ENCODE measurements around the gene HADH. TPM values are rescaled to one million over a fixed set of nuclear protein-coding genes. Genes with fewer than 3 reads are reported as not detected.

Gene HADH
- total RNA-seq, 6 experiments from 2014 or later: 67.2 to 152 (median 104) TPM

DNA sequence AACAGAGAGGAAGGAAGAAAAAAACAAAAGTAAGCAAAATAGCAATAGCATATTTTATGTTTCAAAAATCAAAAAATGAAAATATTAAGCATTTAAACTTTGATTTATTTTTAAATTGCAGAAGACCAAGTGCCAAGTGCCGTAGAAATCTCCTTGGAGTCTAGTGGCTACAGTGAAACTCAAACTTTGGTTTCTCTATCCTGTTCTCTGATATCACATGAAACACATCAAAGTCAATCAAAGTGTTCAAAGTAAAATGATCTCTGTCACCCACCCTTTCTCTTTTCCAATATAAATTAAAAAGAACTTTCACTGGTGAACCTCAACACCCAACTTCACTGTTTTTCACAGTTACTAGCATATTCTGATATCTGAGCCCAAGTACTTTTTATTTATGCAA lies 81.1 kb downstream of the HADH start:
- no peaks in the 10 kb centered on the region for H3K4me1 ChIP-seq
- H3K9me3 ChIP-seq: no peaks in the 10 kb centered on the region
- ATAC-seq: no peak
- H3K27ac ChIP-seq: no peak overlapping the region
- no peak for DNase-seq
- no peaks in the 10 kb centered on the region for H3K36me3 ChIP-seq
- no peaks in the 10 kb centered on the region for H3K27me3 ChIP-seq
- no peak for TF ChIP-seq POLR2A (IDR thresholded peaks at IDR 0.05)
- TF ChIP-seq, protein P1, sequence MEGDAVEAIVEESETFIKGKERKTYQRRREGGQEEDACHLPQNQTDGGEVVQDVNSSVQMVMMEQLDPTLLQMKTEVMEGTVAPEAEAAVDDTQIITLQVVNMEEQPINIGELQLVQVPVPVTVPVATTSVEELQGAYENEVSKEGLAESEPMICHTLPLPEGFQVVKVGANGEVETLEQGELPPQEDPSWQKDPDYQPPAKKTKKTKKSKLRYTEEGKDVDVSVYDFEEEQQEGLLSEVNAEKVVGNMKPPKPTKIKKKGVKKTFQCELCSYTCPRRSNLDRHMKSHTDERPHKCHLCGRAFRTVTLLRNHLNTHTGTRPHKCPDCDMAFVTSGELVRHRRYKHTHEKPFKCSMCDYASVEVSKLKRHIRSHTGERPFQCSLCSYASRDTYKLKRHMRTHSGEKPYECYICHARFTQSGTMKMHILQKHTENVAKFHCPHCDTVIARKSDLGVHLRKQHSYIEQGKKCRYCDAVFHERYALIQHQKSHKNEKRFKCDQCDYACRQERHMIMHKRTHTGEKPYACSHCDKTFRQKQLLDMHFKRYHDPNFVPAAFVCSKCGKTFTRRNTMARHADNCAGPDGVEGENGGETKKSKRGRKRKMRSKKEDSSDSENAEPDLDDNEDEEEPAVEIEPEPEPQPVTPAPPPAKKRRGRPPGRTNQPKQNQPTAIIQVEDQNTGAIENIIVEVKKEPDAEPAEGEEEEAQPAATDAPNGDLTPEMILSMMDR (IDR thresholded peaks at IDR 0.05): no peak
- whole genome bisulfite sequencing (ENCODE audit: insufficient coverage, low coverage, low lambda C conversion rate, missing lambda C conversion rate): 86% methylated on average over 1 of the region's 1 CpG
- intact Hi-C loops (cut with DNase I): no loop called here
- H3K4me3 ChIP-seq: no peak overlapping the region

GRCh38 chr4:108072300-108072699 lies 82.6 kb downstream of the HADH start:
- no peaks in the 10 kb centered on the region for H3K36me3 ChIP-seq
- H3K4me3 ChIP-seq: no peak overlapping the region
- H3K27ac ChIP-seq: no peak overlapping the region
- no peak for DNase-seq
- TF ChIP-seq, protein P1 (IDR thresholded peaks at IDR 0.05): no peak
- no peak for TF ChIP-seq POLR2A (IDR thresholded peaks at IDR 0.05)
- WGBS (ENCODE audit: insufficient coverage, low coverage, low lambda C conversion rate, missing lambda C conversion rate): 62% methylated on average over 4 of the region's 4 CpGs
- H3K4me1 ChIP-seq: no peaks in the 10 kb centered on the region
- no peaks in the 10 kb centered on the region for H3K9me3 ChIP-seq
- intact Hi-C loops (cut with DNase I): no loop called here
- ATAC-seq: no peak
- no peaks in the 10 kb centered on the region for H3K27me3 ChIP-seq

GRCh38 chr4:108078024-108078733 lies 88.5 kb downstream of the HADH start:
- DNase-seq: no peak
- Histone ChIP-seq H3K27me3 (no peaks in the 10 kb centered on the region), H3K36me3 (no peaks in the 10 kb centered on the region), H3K4me3 (no peak overlapping the region), H3K27ac (no peak overlapping the region), H3K9me3 (no peaks in the 10 kb centered on the region), H3K4me1 (no peaks in the 10 kb centered on the region)
- 67% methylated on average over 5 of the region's 5 CpGs for WGBS (ENCODE audit: insufficient coverage, low coverage, low lambda C conversion rate, missing lambda C conversion rate)
- TF ChIP-seq POLR2A (IDR thresholded peaks at IDR 0.05): no peak
- TF ChIP-seq, protein P1 (IDR thresholded peaks at IDR 0.05): no peak
- no peak for ATAC-seq
- intact Hi-C loops (cut with DNase I): no loop called here

DNA sequence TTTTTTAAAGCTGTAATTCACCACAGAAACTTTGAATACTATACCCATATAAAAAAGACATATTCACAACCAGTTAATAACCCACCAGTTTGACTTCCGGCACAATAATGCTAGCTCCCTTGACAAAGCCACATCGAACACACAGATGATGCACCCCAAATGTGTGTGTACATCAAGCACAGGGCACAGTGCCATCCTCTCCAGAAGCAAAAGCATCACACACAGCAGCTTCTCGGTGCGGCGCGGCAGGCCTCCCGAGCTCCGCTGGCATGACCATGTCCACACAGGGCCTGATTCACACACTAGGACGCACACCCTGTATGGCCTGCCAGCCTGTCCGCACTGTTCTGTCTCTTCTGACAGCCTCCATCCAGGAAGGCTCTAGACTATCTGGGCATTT lies 91.1 kb downstream of the HADH start:
- no peaks in the 10 kb centered on the region for H3K27me3 ChIP-seq
- H3K4me3 ChIP-seq: no peak overlapping the region
- intact Hi-C loops (cut with DNase I): no loop called here
- TF ChIP-seq, protein P1 (IDR thresholded peaks at IDR 0.05): no peak
- no peak for TF ChIP-seq POLR2A (IDR thresholded peaks at IDR 0.05)
- no peaks in the 10 kb centered on the region for H3K4me1 ChIP-seq
- no peak for DNase-seq
- 80% methylated on average over 9 of the region's 10 CpGs for WGBS (ENCODE audit: insufficient coverage, low coverage, low lambda C conversion rate, missing lambda C conversion rate)
- H3K36me3 ChIP-seq: no peaks in the 10 kb centered on the region
- no peaks in the 10 kb centered on the region for H3K9me3 ChIP-seq
- no peak for ATAC-seq
- H3K27ac ChIP-seq: no peak overlapping the region

Measured in right lobe of liver (tissue), 6 donors.